ENCODE measurements around the gene SLC10A6. TPM values are rescaled to one million over a fixed set of nuclear protein-coding genes. Genes with fewer than 3 reads are reported as not detected.

The SLC10A6 gene
- total RNA-seq, 1 donor from 2014 or later: 23.5 TPM

DNA sequence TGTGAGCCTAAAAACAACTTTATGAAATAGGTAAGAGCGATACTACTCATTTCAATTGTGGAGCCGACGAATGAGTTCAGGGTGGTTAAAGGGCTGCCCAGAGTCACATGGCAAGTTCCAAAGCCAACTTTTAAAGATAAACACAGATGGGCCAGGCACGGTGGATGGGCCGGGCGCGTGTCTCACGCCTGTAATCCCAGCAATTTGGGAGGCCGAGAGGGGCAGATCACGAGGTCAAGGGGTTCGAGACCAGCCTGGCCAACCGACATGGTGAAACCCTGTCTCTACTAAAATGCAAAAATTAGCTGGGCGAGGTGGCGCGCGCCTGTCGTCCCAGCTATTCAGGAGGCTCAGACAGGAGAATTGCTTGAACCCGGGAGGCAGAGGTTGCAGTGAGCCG is 44.0 kb upstream of the SLC10A6 start:
- no peaks in the 10 kb centered on the region for H3K27me3 ChIP-seq
- H3K36me3 ChIP-seq: no peaks in the 10 kb centered on the region
- TF ChIP-seq, protein P1, sequence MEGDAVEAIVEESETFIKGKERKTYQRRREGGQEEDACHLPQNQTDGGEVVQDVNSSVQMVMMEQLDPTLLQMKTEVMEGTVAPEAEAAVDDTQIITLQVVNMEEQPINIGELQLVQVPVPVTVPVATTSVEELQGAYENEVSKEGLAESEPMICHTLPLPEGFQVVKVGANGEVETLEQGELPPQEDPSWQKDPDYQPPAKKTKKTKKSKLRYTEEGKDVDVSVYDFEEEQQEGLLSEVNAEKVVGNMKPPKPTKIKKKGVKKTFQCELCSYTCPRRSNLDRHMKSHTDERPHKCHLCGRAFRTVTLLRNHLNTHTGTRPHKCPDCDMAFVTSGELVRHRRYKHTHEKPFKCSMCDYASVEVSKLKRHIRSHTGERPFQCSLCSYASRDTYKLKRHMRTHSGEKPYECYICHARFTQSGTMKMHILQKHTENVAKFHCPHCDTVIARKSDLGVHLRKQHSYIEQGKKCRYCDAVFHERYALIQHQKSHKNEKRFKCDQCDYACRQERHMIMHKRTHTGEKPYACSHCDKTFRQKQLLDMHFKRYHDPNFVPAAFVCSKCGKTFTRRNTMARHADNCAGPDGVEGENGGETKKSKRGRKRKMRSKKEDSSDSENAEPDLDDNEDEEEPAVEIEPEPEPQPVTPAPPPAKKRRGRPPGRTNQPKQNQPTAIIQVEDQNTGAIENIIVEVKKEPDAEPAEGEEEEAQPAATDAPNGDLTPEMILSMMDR (IDR thresholded peaks at IDR 0.05): no peak
- H3K9me3 ChIP-seq: no peaks in the 10 kb centered on the region
- no peak for DNase-seq (ENCODE audit: low spot score in 2 of 2)
- H3K27ac ChIP-seq: no peak overlapping the region
- H3K4me3 ChIP-seq: peak overlapping the region in 1 of 2 donors; percentile 84
- intact Hi-C loops (cut with DNase I): loop anchor here (5.0 kb wide), 1 partner anchor 301 kb away; the partner anchor contains the start of gene PTPN13
- peaks cover 0 to 6% of the 10 kb centered on the region in 2 donors for H3K4me1 ChIP-seq

DNA sequence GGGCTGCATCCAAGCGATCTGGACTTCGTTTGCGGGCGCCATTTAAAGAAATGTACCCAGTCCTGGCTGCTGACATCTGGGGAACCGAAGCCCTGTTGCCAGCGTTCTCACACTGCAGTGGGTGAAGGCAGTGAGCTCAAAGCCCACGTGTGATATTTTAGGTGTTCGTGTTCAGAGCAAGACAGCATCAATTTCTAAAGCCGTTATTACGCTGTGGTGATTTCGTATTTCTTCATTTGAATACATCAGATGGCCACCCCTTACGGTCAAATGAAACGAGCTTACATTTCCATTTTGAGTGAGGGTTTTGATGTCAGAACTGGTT is 43.4 kb upstream of the SLC10A6 start:
- no peaks in the 10 kb centered on the region for H3K36me3 ChIP-seq
- H3K9me3 ChIP-seq: no peaks in the 10 kb centered on the region
- no peak for DNase-seq (ENCODE audit: low spot score in 2 of 2)
- H3K4me1 ChIP-seq: peaks cover 0 to 6% of the 10 kb centered on the region in 2 donors
- H3K27ac ChIP-seq: peak overlapping the region; percentile 50 to 68
- TF ChIP-seq, protein P1 (IDR thresholded peaks at IDR 0.05): no peak
- intact Hi-C loops (cut with DNase I): loop anchor here (5.0 kb wide), 1 partner anchor 300 kb away; the partner anchor contains the start of gene PTPN13
- no peaks in the 10 kb centered on the region for H3K27me3 ChIP-seq
- peak overlapping the region; percentile 83 to 84 for H3K4me3 ChIP-seq

DNA sequence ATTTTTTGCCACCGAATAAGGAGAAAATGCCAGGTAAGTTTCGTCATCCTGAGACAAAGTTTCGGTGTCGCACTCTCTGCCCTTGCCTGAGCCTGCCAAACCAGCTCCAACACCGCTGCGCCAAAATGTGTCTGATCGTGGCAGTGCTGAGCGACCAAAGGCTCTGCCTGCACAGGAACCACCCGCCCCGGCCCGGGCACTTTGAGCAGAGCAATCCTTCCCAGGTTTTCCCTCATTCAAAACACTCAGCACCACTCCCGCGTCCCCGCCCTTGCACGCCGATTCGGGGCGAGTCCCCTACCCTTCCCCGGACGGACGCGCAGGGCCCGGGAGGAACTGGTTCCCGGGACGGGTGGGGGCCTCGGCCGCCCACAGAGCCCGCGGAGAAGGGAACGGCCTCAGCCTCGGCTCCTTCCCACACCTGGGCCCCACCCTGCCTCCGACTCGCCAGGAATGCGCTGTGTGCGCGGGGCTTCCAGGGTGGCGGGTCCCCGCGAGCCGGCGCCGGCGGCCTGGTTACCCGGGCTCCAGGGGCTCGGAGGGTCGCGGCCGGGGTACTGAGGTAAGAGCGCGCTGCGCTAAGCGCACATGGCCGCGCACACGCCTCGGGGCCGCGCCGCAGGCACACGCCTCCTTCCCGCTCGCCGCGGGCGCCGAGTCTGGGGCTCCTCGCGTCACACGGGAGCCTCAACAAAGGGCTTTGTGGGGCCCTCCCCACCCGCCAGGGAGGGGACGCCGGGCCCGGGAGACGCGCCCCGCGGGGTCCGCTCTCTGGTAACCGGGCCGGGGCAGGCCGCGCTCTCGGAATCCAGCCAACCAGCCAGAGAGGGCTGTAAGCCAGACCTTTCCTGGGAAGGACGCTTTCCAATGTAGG is 42.8 kb upstream of the SLC10A6 start, which contains the start of gene C4orf36:
Gene C4orf36, minus strand, starts transcription at position 661 of the 874 bp plus-strand sequence. CDS start 902 bp downstream, outside the sequence.
- H3K4me1 ChIP-seq: peaks cover 0 to 6% of the 10 kb centered on the region in 2 donors
- H3K4me3 ChIP-seq: peak within 1 kb of the TSS; percentile 83 to 84
- H3K36me3 ChIP-seq: no peaks in the 10 kb centered on the region
- intact Hi-C loops (cut with DNase I): loop anchor here (5.0 kb wide), 1 partner anchor 300 kb away; the partner anchor contains the start of gene PTPN13
- DNase-seq (ENCODE audit: low spot score in 2 of 2): peak in 1 of 2 donors; percentile 73
- H3K9me3 ChIP-seq: no peaks in the 10 kb centered on the region
- peak within 1 kb of the TSS; percentile 50 to 68 for H3K27ac ChIP-seq
- no peaks in the 10 kb centered on the region for H3K27me3 ChIP-seq
- TF ChIP-seq, protein P1 (IDR thresholded peaks at IDR 0.05): no peak

DNA sequence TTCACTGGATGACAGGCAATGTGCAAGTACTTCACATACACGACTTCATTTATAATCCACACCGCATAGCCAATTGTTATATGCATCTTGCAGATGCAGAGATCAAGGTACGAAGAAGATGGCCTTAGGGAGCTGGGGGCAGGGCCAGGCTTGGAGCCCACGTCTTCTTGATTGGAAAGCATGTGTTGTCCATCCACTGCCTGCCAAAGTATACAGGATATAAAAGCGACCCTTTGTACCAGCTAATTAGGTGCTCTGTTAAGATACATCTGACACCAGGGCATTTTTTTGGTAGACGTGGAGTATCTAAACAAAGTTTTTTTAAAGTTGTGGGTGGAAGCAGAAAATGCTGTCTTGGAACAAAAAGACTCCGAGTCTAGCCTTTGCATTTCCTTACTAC is 41.6 kb upstream of the SLC10A6 start:
- no peaks in the 10 kb centered on the region for H3K27me3 ChIP-seq
- TF ChIP-seq, protein P1 (IDR thresholded peaks at IDR 0.05): no peak
- no peak for DNase-seq (ENCODE audit: low spot score in 2 of 2)
- H3K36me3 ChIP-seq: no peaks in the 10 kb centered on the region
- H3K9me3 ChIP-seq: no peaks in the 10 kb centered on the region
- H3K27ac ChIP-seq: no peak overlapping the region
- intact Hi-C loops (cut with DNase I): loop anchor here (5.0 kb wide), 1 partner anchor 298 kb away; the partner anchor contains the start of gene PTPN13
- H3K4me1 ChIP-seq: peaks cover 0 to 6% of the 10 kb centered on the region in 2 donors
- H3K4me3 ChIP-seq: no peak overlapping the region

DNA sequence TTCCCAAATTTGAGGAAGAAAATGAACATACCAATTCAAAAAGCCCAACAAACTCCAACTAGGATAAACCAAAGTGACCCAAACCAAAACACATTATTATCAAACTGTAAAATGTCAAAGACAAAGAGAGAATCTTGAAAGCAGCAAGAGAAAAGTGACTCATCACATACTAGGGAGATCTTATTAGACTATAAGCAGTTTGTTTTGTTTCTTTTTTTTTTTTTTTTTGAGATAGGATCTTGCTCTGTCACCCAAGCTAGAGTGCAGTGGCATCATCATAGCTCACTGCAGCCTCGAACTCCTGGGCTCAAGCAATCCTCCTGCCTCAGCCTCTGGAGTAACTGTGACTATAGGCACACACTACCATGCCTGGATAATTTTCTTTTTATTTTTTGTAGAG is 30.5 kb upstream of the SLC10A6 start:
- H3K27ac ChIP-seq: no peak overlapping the region
- DNase-seq (ENCODE audit: low spot score in 2 of 2): no peak
- TF ChIP-seq, protein P1 (IDR thresholded peaks at IDR 0.05): no peak
- H3K27me3 ChIP-seq: no peaks in the 10 kb centered on the region
- H3K36me3 ChIP-seq: no peaks in the 10 kb centered on the region
- H3K9me3 ChIP-seq: peaks cover 7 to 11% of the 10 kb centered on the region in 2 donors
- no peak overlapping the region for H3K4me3 ChIP-seq
- no peaks in the 10 kb centered on the region for H3K4me1 ChIP-seq
- intact Hi-C loops (cut with DNase I): no loop called here
